Fibroblast of lung (primary cell): Measurements from ENCODE around the gene WDR54. TPM values are rescaled to one million over a fixed set of nuclear protein-coding genes. Genes with fewer than 3 reads are reported as not detected.

Source experiments
- DNase-seq, 2 donors: peaks; one replicate each; pipeline versions ENCODE4 v3.0.0 to v3.0.0-alpha.2; 2010; ENCODE audit warnings: low read depth in 2 of 2
- H2AFZ ChIP-seq: 2 replicates; pipeline ENCODE4 v1.5.1; 2012; ENCODE audit warnings: low read length, control low read depth, inconsistent platforms
- H3K27ac ChIP-seq: 2 replicates; pipeline ENCODE4 v1.5.1; 2011; ENCODE audit warnings: low read length, control low read depth; ENCODE audit not compliant: insufficient read depth
- H3K27me3 ChIP-seq: 2 replicates; pipeline ENCODE4 v1.5.1; 2011; ENCODE audit warnings: mild to moderate bottlenecking, low read length; ENCODE audit not compliant: control insufficient read depth, insufficient read depth
- H3K36me3 ChIP-seq: 2 replicates; pipeline ENCODE4 v1.5.1; 2011; ENCODE audit warnings: low read length; ENCODE audit not compliant: control insufficient read depth, insufficient read depth
- H3K4me1 ChIP-seq: 2 replicates; pipeline ENCODE4 v1.5.1; 2011; ENCODE audit warnings: low read length; ENCODE audit not compliant: control insufficient read depth, insufficient read depth; ENCODE audit errors: extremely low read depth
- H3K4me2 ChIP-seq: 2 replicates; pipeline ENCODE4 v1.5.1; 2011; ENCODE audit warnings: low read length, control low read depth; ENCODE audit not compliant: insufficient read depth; ENCODE audit errors: extremely low read depth
- H3K4me3 ChIP-seq, 4 experiments: fragments of 200-600 bp in 1 of 4; sonication (generic) in 1 of 4; replicated peaks in 1 of 4; 2 replicates each; pipeline ENCODE4 v1.5.1; 2011 to 2016; ENCODE audit warnings: low read length in 4 of 4, low read depth in 3 of 4, mild to moderate bottlenecking in 3 of 4, control low read depth in 2 of 4, inconsistent platforms in 1 of 4, mixed read lengths in 1 of 4; ENCODE audit not compliant: insufficient read depth in 1 of 4; ENCODE audit errors: control extremely low read depth in 1 of 4
- H3K79me2 ChIP-seq: 2 replicates; pipeline ENCODE4 v1.5.1; 2012; ENCODE audit warnings: mild to moderate bottlenecking, low read length, inconsistent platforms; ENCODE audit not compliant: control insufficient read depth, insufficient read depth
- H3K9ac ChIP-seq: 2 replicates; pipeline ENCODE4 v1.5.1; 2011; ENCODE audit warnings: mild to moderate bottlenecking, low read length, control low read depth; ENCODE audit not compliant: insufficient read depth
- H3K9me3 ChIP-seq: 2 replicates; pipeline ENCODE4 v1.5.1; 2012; ENCODE audit warnings: low read depth, low read length; ENCODE audit not compliant: control insufficient read depth, insufficient read depth
- H4K20me1 ChIP-seq: 2 replicates; pipeline ENCODE4 v1.5.1; 2011; ENCODE audit warnings: low read length; ENCODE audit not compliant: control insufficient read depth, insufficient read depth; ENCODE audit errors: extremely low read depth
- CTCF ChIP-seq, 2 donors: IDR thresholded peaks in 1 of 2; conservative IDR thresholded peaks in 1 of 2; 1 replicate in 1 of 2; 2 replicates in 1 of 2; pipeline ENCODE4 v1.5.1; 2011 to 2012; ENCODE audit warnings: low read length in 2 of 2, control low read depth in 1 of 2, inconsistent platforms in 1 of 2, low read depth in 1 of 2, mild to moderate bottlenecking in 1 of 2
- EZH2 ChIP-seq: IDR thresholded peaks from 2 replicates; pipeline ENCODE4 v1.5.1; 2012; ENCODE audit warnings: low read length, control low read depth, mild to moderate bottlenecking; ENCODE audit errors: missing control alignments
- polyA plus RNA-seq, 2 donors: library from polyadenylated mRNA; depleted of rRNA in 1 of 2; stranded (reverse) in 1 of 2; unstranded in 1 of 2; fragments of >200 nt; gene quantifications; 2 replicates each; pipeline ENCODE4 v1.2.1, GENCODE V29; 2011 to 2012; ENCODE audit warnings: missing spikeins in 1 of 2
- total RNA-seq: library from RNA; depleted of rRNA; stranded (reverse); fragments of >200 nt; gene quantifications from 2 replicates; pipeline ENCODE4 v1.2.1, GENCODE V29; 2014

Gene WDR54
- total and polyA plus RNA-seq, 2 donors (not counting 1 experiment from before 2014, with no cell fraction given) = 24.3 to 27.1 TPM

DNA sequence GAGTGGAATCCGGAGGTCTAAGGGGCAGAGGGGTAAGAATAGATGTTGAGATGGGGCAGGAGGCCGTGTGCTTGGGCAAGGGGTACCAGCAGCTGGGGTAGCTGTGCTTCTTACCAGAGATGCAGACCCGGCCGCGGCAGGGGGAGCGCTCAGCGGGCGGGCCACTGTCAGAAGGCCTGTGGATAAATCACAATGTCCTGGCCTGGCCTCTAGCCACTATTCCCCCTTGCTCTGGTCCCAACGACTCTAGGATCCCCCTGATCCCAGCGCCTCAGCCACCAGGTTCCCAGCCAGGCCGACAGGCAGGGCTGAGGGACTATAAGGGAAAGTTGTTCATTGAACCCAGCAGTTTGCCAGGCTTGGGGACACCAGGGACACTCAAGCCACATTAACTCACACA lies 9.0 kb downstream of the WDR54 start:
- Histone ChIP-seq H3K4me1 (peaks cover 2% of the 10 kb centered on the region), H3K9me3 (no peaks in the 10 kb centered on the region), H3K27ac (no peak overlapping the region), H3K27me3 (no peaks in the 10 kb centered on the region), H3K36me3 (peaks cover 14% of the 10 kb centered on the region), H3K79me2 (no peaks in the 10 kb centered on the region), H3K4me3 (no peak overlapping the region), H2AFZ (no peak overlapping the region), H3K4me2 (no peak overlapping the region), H3K9ac (no peak overlapping the region), H4K20me1 (no peaks in the 10 kb centered on the region)
- DNase-seq = no peak
- no peak for TF ChIP-seq CTCF (conservative IDR thresholded peaks at IDR 0.05 in 1 of 2, IDR thresholded peaks at IDR 0.05 in 1 of 2; ENCODE audit: low read depth in 1 of 2, low read length in 2 of 2)

GRCh38 chr2:74436111-74436805 lies 14.7 kb downstream of the WDR54 start:
- no peak for TF ChIP-seq CTCF (conservative IDR thresholded peaks at IDR 0.05 in 1 of 2, IDR thresholded peaks at IDR 0.05 in 1 of 2; ENCODE audit: low read depth in 1 of 2, low read length in 2 of 2)
- no peak for TF ChIP-seq EZH2
- Histone ChIP-seq H3K9ac (no peak overlapping the region), H3K79me2 (no peaks in the 10 kb centered on the region), H3K4me3 (no peak overlapping the region), H3K36me3 (peaks cover 2% of the 10 kb centered on the region), H3K9me3 (no peaks in the 10 kb centered on the region), H3K27ac (no peak overlapping the region), H3K27me3 (no peaks in the 10 kb centered on the region), H2AFZ (no peak overlapping the region), H3K4me2 (no peak overlapping the region), H3K4me1 (peaks cover 12% of the 10 kb centered on the region), H4K20me1 (no peaks in the 10 kb centered on the region)
- no peak for DNase-seq

GRCh38 chr2:74436848-74437695 lies 15.5 kb downstream of the WDR54 start:
- peaks cover 12% of the 10 kb centered on the region for H3K4me1 ChIP-seq
- no peak for TF ChIP-seq EZH2
- no peak for TF ChIP-seq CTCF (conservative IDR thresholded peaks at IDR 0.05 in 1 of 2, IDR thresholded peaks at IDR 0.05 in 1 of 2; ENCODE audit: low read depth in 1 of 2, low read length in 2 of 2)
- no peak overlapping the region for H3K4me2 ChIP-seq
- no peak overlapping the region for H3K27ac ChIP-seq
- no peak overlapping the region for H2AFZ ChIP-seq
- no peaks in the 10 kb centered on the region for H4K20me1 ChIP-seq
- no peaks in the 10 kb centered on the region for H3K79me2 ChIP-seq
- DNase-seq = no peak
- H3K4me3 ChIP-seq = no peak overlapping the region
- H3K36me3 ChIP-seq = no peaks in the 10 kb centered on the region
- no peaks in the 10 kb centered on the region for H3K9me3 ChIP-seq
- no peak overlapping the region for H3K9ac ChIP-seq
- H3K27me3 ChIP-seq = no peaks in the 10 kb centered on the region
